HCT116 (cell line): ENCODE measurements around the gene SELENOM.

Experiments
- CEBPB ChIP-seq: IDR thresholded peaks from 2 replicates; pipeline ENCODE4 v1.6.1; 2012; ENCODE audit warnings: low read depth
- EZH2phosphoT487 ChIP-seq: fragments of 200-600 bp; IDR thresholded peaks from 2 replicates; pipeline ENCODE4 v1.6.1; 2018; ENCODE audit warnings: antibody characterized with exemption, borderline replicate concordance
- POLR2A ChIP-seq: IDR thresholded peaks from 2 replicates; pipeline ENCODE4 v1.7.0; 2011; ENCODE audit warnings: borderline replicate concordance; ENCODE audit not compliant: insufficient read depth, insufficient read length; ENCODE audit errors: extremely low read depth
- POLR2AphosphoS5 ChIP-seq: IDR thresholded peaks from 2 replicates; pipeline ENCODE4 v1.6.1; 2011; ENCODE audit warnings: mild to moderate bottlenecking, low read depth, low read length, moderate library complexity
- SP1 ChIP-seq: IDR thresholded peaks from 2 replicates; pipeline ENCODE4 v1.6.1; 2012; ENCODE audit warnings: low read depth
- ZNF274 ChIP-seq: fragments of 200-500 bp; sonication (Bioruptor generic); IDR thresholded peaks from 2 replicates; pipeline ENCODE4 v1.6.1; 2014; ENCODE audit warnings: mild to moderate bottlenecking, low read depth, low read length, inconsistent platforms
- TF ChIP-seq, protein P1 (sequence below): IDR thresholded peaks from 2 replicates; pipeline ENCODE4 v1.6.1; 2012
- TF ChIP-seq, protein P2 (sequence below), 3 experiments: fragments of 200-600 bp in 1 of 3; sonication (generic) in 1 of 3; IDR thresholded peaks in 2 of 3; conservative IDR thresholded peaks in 1 of 3; 2 replicates each; pipeline ENCODE4 v1.5.1; 2012 to 2017; ENCODE audit warnings: low read depth in 2 of 3, low read length in 2 of 3, antibody characterized with exemption in 1 of 3, borderline replicate concordance in 1 of 3, control low read depth in 1 of 3, mild to moderate bottlenecking in 1 of 3, mixed read lengths in 1 of 3, mixed run types in 1 of 3, moderate library complexity in 1 of 3; ENCODE audit not compliant: insufficient read depth in 1 of 3

DNA sequence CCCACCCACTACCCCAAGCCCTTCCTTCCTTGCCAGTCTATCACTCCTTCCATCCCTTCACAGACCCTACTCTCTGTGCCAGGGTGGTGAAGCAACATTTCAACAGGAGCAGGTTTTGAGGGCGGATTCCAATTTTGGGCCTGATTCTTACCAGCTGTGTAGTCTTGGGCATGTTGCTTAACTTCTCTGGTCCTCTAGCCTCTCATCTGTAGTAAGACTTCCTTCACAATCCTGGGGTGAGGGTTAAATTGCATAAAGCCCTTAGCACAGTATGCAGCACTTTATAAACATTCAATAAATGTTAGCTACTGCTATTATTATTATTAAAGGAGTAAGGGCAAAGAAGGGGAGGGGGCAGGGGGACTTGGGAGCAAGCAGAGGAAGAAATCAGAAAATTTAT lies 47.6 kb upstream of the SELENOM start:
- TF ChIP-seq, protein P1, sequence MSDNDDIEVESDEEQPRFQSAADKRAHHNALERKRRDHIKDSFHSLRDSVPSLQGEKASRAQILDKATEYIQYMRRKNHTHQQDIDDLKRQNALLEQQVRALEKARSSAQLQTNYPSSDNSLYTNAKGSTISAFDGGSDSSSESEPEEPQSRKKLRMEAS: no peak
- TF ChIP-seq POLR2AphosphoS5: no peak
- TF ChIP-seq SP1: no peak
- TF ChIP-seq, protein P2, sequence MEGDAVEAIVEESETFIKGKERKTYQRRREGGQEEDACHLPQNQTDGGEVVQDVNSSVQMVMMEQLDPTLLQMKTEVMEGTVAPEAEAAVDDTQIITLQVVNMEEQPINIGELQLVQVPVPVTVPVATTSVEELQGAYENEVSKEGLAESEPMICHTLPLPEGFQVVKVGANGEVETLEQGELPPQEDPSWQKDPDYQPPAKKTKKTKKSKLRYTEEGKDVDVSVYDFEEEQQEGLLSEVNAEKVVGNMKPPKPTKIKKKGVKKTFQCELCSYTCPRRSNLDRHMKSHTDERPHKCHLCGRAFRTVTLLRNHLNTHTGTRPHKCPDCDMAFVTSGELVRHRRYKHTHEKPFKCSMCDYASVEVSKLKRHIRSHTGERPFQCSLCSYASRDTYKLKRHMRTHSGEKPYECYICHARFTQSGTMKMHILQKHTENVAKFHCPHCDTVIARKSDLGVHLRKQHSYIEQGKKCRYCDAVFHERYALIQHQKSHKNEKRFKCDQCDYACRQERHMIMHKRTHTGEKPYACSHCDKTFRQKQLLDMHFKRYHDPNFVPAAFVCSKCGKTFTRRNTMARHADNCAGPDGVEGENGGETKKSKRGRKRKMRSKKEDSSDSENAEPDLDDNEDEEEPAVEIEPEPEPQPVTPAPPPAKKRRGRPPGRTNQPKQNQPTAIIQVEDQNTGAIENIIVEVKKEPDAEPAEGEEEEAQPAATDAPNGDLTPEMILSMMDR (IDR thresholded peaks at IDR 0.05 in 2 of 3, conservative IDR thresholded peaks at IDR 0.05 in 1 of 3; ENCODE audit: borderline replicate concordance in 1 of 3, insufficient read depth in 1 of 3, low read depth in 2 of 3, low read length in 2 of 3): no peak
- no peak for TF ChIP-seq POLR2A
- no peak for TF ChIP-seq EZH2phosphoT487
- no peak for TF ChIP-seq ZNF274
- TF ChIP-seq CEBPB: no peak
